Inflammatory macrophage (primary cell): ENCODE data around the gene PLD6.
"Not testable (repeated sequence)": the region's sequence is repeated elsewhere in the genome, so short reads cannot be mapped to it uniquely, and the experiment has no call there.

Source experiments
- DNase-seq, 2 donors: peaks; one replicate each; pipeline ENCODE4 v3.0.0-alpha.2; 2020 to 2022
- total RNA-seq, 18 experiments: gene quantifications; one replicate each; lab custom pipeline; 2026; ENCODE audit warnings: mixed read lengths in 6 of 18, inconsistent platforms in 2 of 18; lab: John Stamatoyannopoulos, UW

PLD6 gene
- 0 to 2.8 (median 1.2) reads per million in 18 experiments for total RNA-seq

GRCh38 chr17:17206124-17206912 lies at the start of gene PLD6:
PLD6 (minus strand) TSS chr17:17206333; CDS start chr17:17206286, 47 bp downstream.
- DNase-seq: peak; percentile 73 to 84

- DNase-seq: not testable (repeated sequence)
Measured at GRCh38 chr17:17255689-17256088, 49.6 kb upstream of the PLD6 start.

- DNase-seq: peak; percentile 89 to 95
Measured at GRCh38 chr17:17254036-17254435, 47.9 kb upstream of the PLD6 start.

- peak in 1 of 2 donors; percentile 18 for DNase-seq
Measured at GRCh38 chr17:17253406-17253805, 47.3 kb upstream of the PLD6 start.

- DNase-seq: no peak
Measured at GRCh38 chr17:17252149-17252661, 46.1 kb upstream of the PLD6 start.

GRCh38 chr17:17246879-17247278 lies 40.7 kb upstream of the PLD6 start:
- no peak for DNase-seq

GRCh38 chr17:17243163-17243562 lies 37.0 kb upstream of the PLD6 start:
- no peak for DNase-seq

- no peak for DNase-seq
Measured at GRCh38 chr17:17242246-17242645, 36.1 kb upstream of the PLD6 start.

GRCh38 chr17:17241656-17242055 lies 35.5 kb upstream of the PLD6 start:
- no peak for DNase-seq

GRCh38 chr17:17239832-17240231 lies 33.7 kb upstream of the PLD6 start:
- DNase-seq: no peak

- DNase-seq: peak; percentile 92 to 96
Measured at GRCh38 chr17:17237026-17237799, 31.1 kb upstream of the PLD6 start, which contains the start of gene FLCN. FLCN (minus strand) TSS chr17:17237168; CDS start chr17:17228137, 9,031 bp downstream.

GRCh38 chr17:17236295-17237025 lies 30.3 kb upstream of the PLD6 start:
- peak; percentile 9 to 24 for DNase-seq

- peak; percentile 17 to 39 for DNase-seq
Measured at GRCh38 chr17:17235212-17236174, 29.4 kb upstream of the PLD6 start.

- no peak for DNase-seq
Measured at GRCh38 chr17:17232303-17232621, 26.1 kb upstream of the PLD6 start.

GRCh38 chr17:17231621-17232302 lies 25.6 kb upstream of the PLD6 start:
- no peak for DNase-seq

- no peak for DNase-seq
Measured at GRCh38 chr17:17229416-17230384, 23.6 kb upstream of the PLD6 start.

- DNase-seq: no peak
Measured at GRCh38 chr17:17228521-17229279, 22.6 kb upstream of the PLD6 start.

GRCh38 chr17:17227608-17228520 lies 21.7 kb upstream of the PLD6 start:
- DNase-seq: no peak
